Colonic mucosa (tissue), 4 donors: ENCODE results near the gene HOXB3. TPM values are rescaled to one million over a fixed set of nuclear protein-coding genes. Genes with fewer than 3 reads are reported as not detected.
A peak's percentile ranks its signal among the peaks of the same experiment; 100 is the strongest.

Experiments used
- DNase-seq: peaks from one replicate; pipeline ENCODE4 v3.0.0-alpha.2; 2020
- H3K27ac ChIP-seq: fragments of 200-600 bp; one replicate; pipeline ENCODE4 v1.8.0; 2021
- H3K27me3 ChIP-seq: fragments of 200-600 bp; one replicate; pipeline ENCODE4 v1.8.0; 2021
- H3K36me3 ChIP-seq: fragments of 200-600 bp; one replicate; pipeline ENCODE4 v1.8.0; 2021
- H3K4me1 ChIP-seq: fragments of 200-600 bp; one replicate; pipeline ENCODE4 v1.8.0; 2021; ENCODE audit warnings: mild to moderate bottlenecking
- H3K4me3 ChIP-seq: fragments of 200-600 bp; one replicate; pipeline ENCODE4 v1.8.0; 2021
- H3K9ac ChIP-seq, 2 donors: one replicate each; pipeline ENCODE4 v1.7.0; 2013; ENCODE audit warnings: control low read depth in 2 of 2, low read depth in 2 of 2, low read length in 2 of 2
- H3K9me3 ChIP-seq: fragments of 200-600 bp; one replicate; pipeline ENCODE4 v1.8.0; 2021
- intact Hi-C: fragments of 100-400 bp; cut with DNase I; formaldehyde crosslinking; loops from one replicate; pipeline ENCODE4 v1.14.1; 2022
- microRNA-seq: library from miRNA; unstranded; fragments of <30 nt; microRNA quantifications from one replicate; pipeline ENCODE4, GENCODE V29; 2019
- total RNA-seq, 2 donors: library from RNA; stranded (reverse); fragmentation: NEBNext Ultra II Directional in 1 of 2; extraction: Animal tissue kit (Norgen Biotek cat#: 25700) in 1 of 2; gene quantifications; one replicate each; pipeline ENCODE4 v1.2.1, GENCODE V29; 2021
- TF ChIP-seq, protein P1 (sequence below): fragments of 200-600 bp; IDR thresholded peaks from one replicate; pipeline ENCODE4 v1.8.0; 2022; ENCODE audit warnings: antibody characterized with exemption, mild to moderate bottlenecking
- donor health status: healthy.
- donor health status: DM: no; HTN: no; CAD: no.
- donor health status: DM: no; HTN: no; CAD: no.

Gene HOXB3
- total RNA-seq, 2 donors from 2014 or later = 17.4 to 31.8 TPM

DNA sequence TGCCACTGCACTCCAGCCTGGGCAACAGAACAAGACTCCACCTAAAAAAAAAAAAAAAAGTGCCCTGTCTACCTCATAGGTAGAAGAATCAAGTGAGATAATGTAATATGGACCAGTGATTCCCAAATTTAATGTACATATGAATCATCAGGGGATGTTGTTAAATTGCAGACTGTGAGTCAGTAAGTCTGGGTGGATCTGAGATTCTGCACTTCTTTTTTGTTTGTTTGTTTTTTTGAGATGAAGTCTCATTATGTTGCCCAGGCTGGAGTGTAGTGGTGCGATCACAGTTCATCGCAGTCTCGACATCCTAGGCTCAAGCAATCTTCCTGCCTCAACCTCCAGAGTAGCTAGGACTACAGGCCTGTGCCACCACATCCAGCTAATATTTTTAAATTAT is 90.8 kb downstream of the HOXB3 start:
- no peaks in the 10 kb centered on the region for H3K27me3 ChIP-seq
- TF ChIP-seq, protein P1, sequence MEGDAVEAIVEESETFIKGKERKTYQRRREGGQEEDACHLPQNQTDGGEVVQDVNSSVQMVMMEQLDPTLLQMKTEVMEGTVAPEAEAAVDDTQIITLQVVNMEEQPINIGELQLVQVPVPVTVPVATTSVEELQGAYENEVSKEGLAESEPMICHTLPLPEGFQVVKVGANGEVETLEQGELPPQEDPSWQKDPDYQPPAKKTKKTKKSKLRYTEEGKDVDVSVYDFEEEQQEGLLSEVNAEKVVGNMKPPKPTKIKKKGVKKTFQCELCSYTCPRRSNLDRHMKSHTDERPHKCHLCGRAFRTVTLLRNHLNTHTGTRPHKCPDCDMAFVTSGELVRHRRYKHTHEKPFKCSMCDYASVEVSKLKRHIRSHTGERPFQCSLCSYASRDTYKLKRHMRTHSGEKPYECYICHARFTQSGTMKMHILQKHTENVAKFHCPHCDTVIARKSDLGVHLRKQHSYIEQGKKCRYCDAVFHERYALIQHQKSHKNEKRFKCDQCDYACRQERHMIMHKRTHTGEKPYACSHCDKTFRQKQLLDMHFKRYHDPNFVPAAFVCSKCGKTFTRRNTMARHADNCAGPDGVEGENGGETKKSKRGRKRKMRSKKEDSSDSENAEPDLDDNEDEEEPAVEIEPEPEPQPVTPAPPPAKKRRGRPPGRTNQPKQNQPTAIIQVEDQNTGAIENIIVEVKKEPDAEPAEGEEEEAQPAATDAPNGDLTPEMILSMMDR = no peak
- intact Hi-C loops = no loop called here
- H3K9ac ChIP-seq = no peak overlapping the region
- H3K4me3 ChIP-seq = no peak overlapping the region
- H3K27ac ChIP-seq = no peak overlapping the region
- no peaks in the 10 kb centered on the region for H3K4me1 ChIP-seq
- H3K9me3 ChIP-seq = no peaks in the 10 kb centered on the region
- no peaks in the 10 kb centered on the region for H3K36me3 ChIP-seq
- no peak for DNase-seq

Small RNAs within 50 kb of the gene (microRNA-seq; reads per million reads assigned to microRNA genes)
- 30.3 reads per million, percentile 35 among the genes with 10 or more reads in this experiment for gene MIR196A1

Other genes starting within 250 kb of the HOXB3 start
- 1 to 10 TPM; 1.2 to 2.1 TPM for gene SKAP1, start 160.0 kb downstream of the HOXB3 start, total RNA-seq
- not detected for gene HOXB1, start 59.2 kb downstream of the HOXB3 start, total RNA-seq
- gene HOXB2, start 45.1 kb downstream of the HOXB3 start, total RNA-seq = 1 to 10 TPM; 2.6 to 6.4 TPM
- 1 to 10 TPM; 2.5 to 4.7 TPM for gene HOXB4, start 11.9 kb downstream of the HOXB3 start, total RNA-seq
- 10 to 100 TPM; 11.0 to 22.7 TPM for gene HOXB5, start 3.5 kb upstream of the HOXB3 start, total RNA-seq
- gene HOXB6, start 14.7 kb upstream of the HOXB3 start, total RNA-seq = 10 to 100 TPM; 30.0 to 71.0 TPM
- 10 to 100 TPM; 25.9 to 31.4 TPM for gene HOXB7, start 20.8 kb upstream of the HOXB3 start, total RNA-seq
- gene HOXB8, start 25.1 kb upstream of the HOXB3 start, total RNA-seq = 1 to 10 TPM; 4.2 to 7.4 TPM
- gene HOXB9, start 36.1 kb upstream of the HOXB3 start, total RNA-seq = 10 to 100 TPM; 37.1 to 73.9 TPM
- 100 to 1,000 TPM; 237 to 328 TPM for gene PRAC1, start 132.3 kb upstream of the HOXB3 start, total RNA-seq
- gene PRAC2, start 132.9 kb upstream of the HOXB3 start, total RNA-seq = 10 to 100 TPM; 12.9 to 19.4 TPM
- gene HOXB13, start 138.5 kb upstream of the HOXB3 start, total RNA-seq = 100 to 1,000 TPM in 1 of 2 donors, 10 to 100 TPM in 1; 82.9 to 122 TPM
- 10 to 100 TPM in 1 of 2 donors, 1 to 10 TPM in 1; 8.2 to 18.7 TPM for gene TTLL6, start 227.0 kb upstream of the HOXB3 start, total RNA-seq
- gene CALCOCO2, start 240.8 kb upstream of the HOXB3 start, total RNA-seq = 100 to 1,000 TPM; 187 to 232 TPM